Measurements from ENCODE around the gene RNASEL. TPM values are rescaled to one million over a fixed set of nuclear protein-coding genes. Genes with fewer than 3 reads are reported as not detected.

RNASEL gene
- total and polyA plus RNA-seq, 2 of the 13 experiments (the other 11 are each of a cell fraction or from before 2014, with no cell fraction given) = 0.05 to 0.20 TPM

GRCh38 chr1:182628657-182629056 is 39.6 kb upstream of the RNASEL start:
- DNase-seq (ENCODE audit: low spot score) (no peak), ATAC-seq (no peak), FAIRE-seq (no peak)
- Histone ChIP-seq H3K79me2 (ENCODE audit: insufficient read depth, low read length) (no peaks in the 10 kb centered on the region), H2AFZ (ENCODE audit: low read length) (no peak overlapping the region), H3K9ac (ENCODE audit: insufficient read depth, low read depth, low read length) (no peak overlapping the region), H3K9me3 (ENCODE audit: low read length) (no peaks in the 10 kb centered on the region), H3K27ac (ENCODE audit: extremely low read length, insufficient read depth, low read length) (no peak overlapping the region), H3K36me3 (replicated peaks in 1 of 2; ENCODE audit: control insufficient read depth in 1 of 2, insufficient read depth in 2 of 2, low read length in 2 of 2) (no peaks in the 10 kb centered on the region), H4K20me1 (ENCODE audit: insufficient read depth, low read length) (no peaks in the 10 kb centered on the region), H3K27me3 (ENCODE audit: control insufficient read depth in 1 of 2, insufficient read depth in 2 of 2, low read length in 2 of 2) (no peaks in the 10 kb centered on the region; a peak in 1 of 5 replicates), H3K4me2 (ENCODE audit: low read depth, low read length) (no peak overlapping the region), H3K4me3 (replicated peaks in 1 of 3; ENCODE audit: insufficient read depth in 1 of 3, low read depth in 2 of 3, low read length in 3 of 3) (no peak overlapping the region), H3K4me1 (ENCODE audit: insufficient read depth, low read length) (no peaks in the 10 kb centered on the region)
- POLR2A ChIA-PET = no interaction called here
- TF ChIP-seq HOMEZ (CRISPR knock-in tag; IDR thresholded peaks at IDR 0.05; ENCODE audit: low read depth) (no peak), ELF3 (CRISPR knock-in tag; IDR thresholded peaks at IDR 0.05) (no peak), KMT2B (CRISPR knock-in tag; IDR thresholded peaks at IDR 0.05) (no peak), FOXP4 (CRISPR knock-in tag; IDR thresholded peaks at IDR 0.05) (no peak), HCFC1 (IDR thresholded peaks at IDR 0.05; ENCODE audit: low read depth, low read length) (no peak), ZFX (CRISPR knock-in tag; IDR thresholded peaks at IDR 0.05; ENCODE audit: low read depth) (no peak), PBX3 (CRISPR knock-in tag; IDR thresholded peaks at IDR 0.05; ENCODE audit: borderline replicate concordance) (no peak), ZNF841 (CRISPR knock-in tag; IDR thresholded peaks at IDR 0.05; ENCODE audit: borderline replicate concordance) (no peak), FOXO4 (CRISPR knock-in tag; conservative IDR thresholded peaks at IDR 0.05) (no peak)
- 50% methylated on average over 1 of the region's 1 CpG for WGBS (ENCODE audit: low lambda C conversion rate)
- BruUV-seq (replicated peaks) = no TSS peak
- intact Hi-C loops (cut with micrococcal nuclease; ENCODE audit: unreplicated experiment) = no loop called here
- in situ Hi-C loops (cut with HindIII; ENCODE audit: extremely low pct_ligation_motif_present, low pct_unique_long_range_greater_than_20kb) = no loop called here
- CTCF ChIA-PET (ENCODE audit: low intra/inter-chr PET ratio, low total read pairs) = no interaction called here
